K562 (cell line): ENCODE measurements around the gene TMEM217. TPM values are rescaled to one million over a fixed set of nuclear protein-coding genes. Genes with fewer than 3 reads are reported as not detected.

Experiments used
- ARNT ChIP-seq, 2 experiments: fragments of 450-650 bp; IDR thresholded peaks; 2 replicates each; pipeline ENCODE4 v1.6.1; 2016; ENCODE audit warnings: mild to moderate bottlenecking in 1 of 2
- CBFA2T2 ChIP-seq: fragments of 450-650 bp; conservative IDR thresholded peaks from 2 replicates; pipeline ENCODE4 v1.6.1; 2017; ENCODE audit warnings: mild to moderate bottlenecking
- KDM1A ChIP-seq, 2 experiments: fragments of 450-650 bp; IDR thresholded peaks; 2 replicates each; pipeline ENCODE4 v1.6.1; 2016; ENCODE audit warnings: mild to moderate bottlenecking in 2 of 2
- MAZ ChIP-seq, 2 experiments: fragments of 450-650 bp in 1 of 2; sonication (generic) in 1 of 2; formaldehyde crosslinking; IDR thresholded peaks in 1 of 2; conservative IDR thresholded peaks in 1 of 2; 2 replicates each; pipeline versions ENCODE4 v1.4.0 to v1.5.0; 2020; ENCODE audit warnings: mild to moderate bottlenecking in 1 of 2, missing genetic modification reagents in 1 of 2
- NCOA4 ChIP-seq: fragments of 450-650 bp; IDR thresholded peaks from 2 replicates; pipeline ENCODE4 v1.6.1; 2018; ENCODE audit warnings: mild to moderate bottlenecking; ENCODE audit not compliant: partially characterized antibody
- RAD21 ChIP-seq, 2 experiments: fragments of 250-450 bp in 1 of 2; fragments of 450-650 bp in 1 of 2; sonication (Bioruptor Pico) in 1 of 2; formaldehyde crosslinking in 1 of 2; IDR thresholded peaks in 1 of 2; conservative IDR thresholded peaks in 1 of 2; 2 replicates each; pipeline versions ENCODE4 v1.4.0 to v1.8.0; 2020 to 2022; ENCODE audit warnings: mild to moderate bottlenecking in 2 of 2, moderate library complexity in 1 of 2
- RBM14 ChIP-seq: fragments of 200-400 bp; formaldehyde crosslinking; IDR thresholded peaks from 2 replicates; pipeline ENCODE4 v1.6.1; 2018; ENCODE audit warnings: low read depth, mild to moderate bottlenecking, low read length, moderate library complexity, borderline replicate concordance; ENCODE audit not compliant: insufficient read depth
- RCOR1 ChIP-seq, 2 experiments: IDR thresholded peaks; 2 replicates each; pipeline ENCODE4 v1.6.1; 2012; ENCODE audit warnings: low read depth in 2 of 2, low read length in 2 of 2, borderline replicate concordance in 1 of 2, improper control_type of control experiment in 1 of 2
- SMAD1 ChIP-seq: fragments of 150-350 bp; IDR thresholded peaks from 2 replicates; pipeline ENCODE4 v1.6.1; 2014; ENCODE audit warnings: low read length, low read depth; ENCODE audit not compliant: partially characterized antibody
- SMAD4 ChIP-seq: fragments of 250-450 bp; sonication (Bioruptor Pico); conservative IDR thresholded peaks from 2 replicates; pipeline ENCODE4 v1.8.0; 2021; ENCODE audit warnings: inconsistent platforms, mild to moderate bottlenecking, moderate library complexity
- SRF ChIP-seq, 2 experiments: fragments of 250-450, 450-650 bp in 1 of 2; sonication (Bioruptor Pico) in 1 of 2; sonication (generic) in 1 of 2; formaldehyde crosslinking; IDR thresholded peaks; 2 replicates each; pipeline versions ENCODE4 v1.5.0 to v1.5.1; 2020 to 2022; ENCODE audit warnings: mild to moderate bottlenecking in 1 of 2, missing genetic modification reagents in 1 of 2
- TEAD1 ChIP-seq, 2 experiments: fragments of 450-650 bp in 1 of 2; sonication (generic) in 1 of 2; formaldehyde crosslinking; IDR thresholded peaks; 2 replicates each; pipeline versions ENCODE4 v1.4.0 to v1.8.0; 2020 to 2022; ENCODE audit warnings: mild to moderate bottlenecking in 2 of 2, missing genetic modification reagents in 1 of 2
- THAP12 ChIP-seq: fragments of 250-450 bp; sonication (Bioruptor Pico); IDR thresholded peaks from 2 replicates; pipeline ENCODE4 v1.9.0; 2021; ENCODE audit warnings: mild to moderate bottlenecking, inconsistent platforms
- TOE1 ChIP-seq, 2 experiments: fragments of 450-650 bp in 1 of 2; sonication (generic) in 1 of 2; formaldehyde crosslinking in 1 of 2; IDR thresholded peaks; 2 replicates each; pipeline versions ENCODE4 v1.7.1 to v1.8.0; 2016 to 2022; ENCODE audit warnings: borderline replicate concordance in 2 of 2, mild to moderate bottlenecking in 2 of 2, antibody characterized with exemption in 1 of 2, inconsistent platforms in 1 of 2, low read depth in 1 of 2, missing genetic modification reagents in 1 of 2, moderate library complexity in 1 of 2
- ZNF253 ChIP-seq: fragments of 250-450 bp; sonication (Bioruptor Pico); conservative IDR thresholded peaks from 2 replicates; pipeline ENCODE4 v1.6.1; 2021; ENCODE audit warnings: mild to moderate bottlenecking
- ZNF263 ChIP-seq: sonication (generic); formaldehyde crosslinking; IDR thresholded peaks from 2 replicates; pipeline ENCODE4 v1.8.0; 2022; ENCODE audit warnings: mild to moderate bottlenecking, missing genetic modification reagents, borderline replicate concordance
- polyA plus RNA-seq, 8 experiments: library from polyadenylated mRNA; depleted of rRNA in 4 of 8; stranded (reverse) in 5 of 8; unstranded in 3 of 8; fragments of >200 nt; fragmentation: Nextera tagmentation in 2 of 8; fragmentation: Illumina TruSeq in 1 of 8; extraction: Ambion mirVana in 2 of 8; extraction: Trizol in 1 of 8; gene quantifications; 2 replicates each; pipeline versions ENCODE4 v1.2.1 to v1.2.3, GENCODE V29; 2011 to 2014; ENCODE audit warnings: inconsistent platforms in 1 of 8, missing spikeins in 1 of 8
- total RNA-seq, 7 experiments: library from RNA; depleted of rRNA in 6 of 7; stranded (reverse); fragments of >200 nt in 6 of 7; fragmentation: Illumina TruSeq in 2 of 7; extraction: Trizol in 2 of 7; gene quantifications; 2 replicates each; pipeline versions ENCODE4 v1.2.1 to v1.2.3, GENCODE V29; 2011 to 2021; ENCODE audit warnings: low replicate concordance in 1 of 7
- TF ChIP-seq, protein P1 (sequence below): sonication (generic); formaldehyde crosslinking; IDR thresholded peaks from 2 replicates; pipeline ENCODE4 v1.8.0; 2022; ENCODE audit warnings: missing genetic modification reagents, mild to moderate bottlenecking, borderline replicate concordance
- TF ChIP-seq, protein P2 (sequence below), 3 experiments: IDR thresholded peaks in 2 of 3; conservative IDR thresholded peaks in 1 of 3; 2 replicates each; pipeline ENCODE4 v1.5.1; 2011 to 2012; ENCODE audit warnings: low read length in 3 of 3, mild to moderate bottlenecking in 3 of 3, control low read depth in 2 of 3, improper control_type of control experiment in 1 of 3, inconsistent platforms in 1 of 3, low read depth in 1 of 3, mixed read lengths in 1 of 3, moderate library complexity in 1 of 3; ENCODE audit not compliant: insufficient read depth in 2 of 3

The TMEM217 gene
- total and polyA plus RNA-seq, 9 of the 15 experiments (the other 6 are each of a cell fraction or from before 2014, with no cell fraction given): 1.3 to 8.0 (median 1.9) TPM

DNA sequence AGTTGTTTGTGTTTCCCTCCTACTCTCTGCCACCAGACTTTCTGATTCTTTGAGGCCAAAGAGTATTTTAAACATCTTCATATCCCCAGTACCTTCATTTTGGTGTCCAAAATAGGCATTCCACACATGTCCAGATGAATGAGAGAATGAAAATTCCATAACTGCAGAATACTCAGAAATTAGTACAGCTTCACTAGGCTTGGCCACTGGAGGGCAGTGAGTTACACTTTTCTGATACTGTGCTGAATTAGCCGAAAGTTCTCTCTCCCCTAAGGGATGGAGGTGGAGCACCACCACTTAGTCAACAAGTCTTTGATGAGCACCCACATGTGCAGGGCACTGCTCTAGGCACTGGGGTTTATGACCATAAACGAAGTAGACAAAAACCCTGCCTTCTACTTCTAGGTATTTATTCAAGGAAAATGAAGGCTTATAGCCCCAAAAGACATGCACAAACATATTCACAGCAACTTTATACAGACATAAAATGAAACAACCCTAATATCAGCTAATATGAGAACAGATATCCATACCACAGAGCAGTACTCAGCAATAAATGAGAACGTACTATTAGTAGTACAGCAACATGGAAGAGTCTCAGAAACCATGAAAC, 46.1 kb upstream of the TMEM217 start (continued):
- TF ChIP-seq SRF (CRISPR knock-in tag; IDR thresholded peaks at IDR 0.05): 0 out of 4 replicates have a peak, but pooled peaks of 1 of the 2 experiments have one; percentile 25
- peak; percentile 19; the same call in 1 of the 2 replicates for TF ChIP-seq SMAD4 (CRISPR knock-in tag)
- TF ChIP-seq NCOA4: no peak
- no peak for TF ChIP-seq TEAD1 (CRISPR knock-in tag; IDR thresholded peaks at IDR 0.05)
- TF ChIP-seq, protein P1, sequence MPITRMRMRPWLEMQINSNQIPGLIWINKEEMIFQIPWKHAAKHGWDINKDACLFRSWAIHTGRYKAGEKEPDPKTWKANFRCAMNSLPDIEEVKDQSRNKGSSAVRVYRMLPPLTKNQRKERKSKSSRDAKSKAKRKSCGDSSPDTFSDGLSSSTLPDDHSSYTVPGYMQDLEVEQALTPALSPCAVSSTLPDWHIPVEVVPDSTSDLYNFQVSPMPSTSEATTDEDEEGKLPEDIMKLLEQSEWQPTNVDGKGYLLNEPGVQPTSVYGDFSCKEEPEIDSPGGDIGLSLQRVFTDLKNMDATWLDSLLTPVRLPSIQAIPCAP (CRISPR knock-in tag): no peak
- TF ChIP-seq RAD21 (CRISPR knock-in tag; conservative IDR thresholded peaks at IDR 0.05 in 1 of 2, IDR thresholded peaks at IDR 0.05 in 1 of 2): peak; percentile 35 to 73
- TF ChIP-seq ZNF263 (CRISPR knock-in tag): peak; percentile 86
- TF ChIP-seq THAP12 (CRISPR knock-in tag): no peak
- TF ChIP-seq ZNF253 (CRISPR knock-in tag): no peak
- TF ChIP-seq, protein P2, sequence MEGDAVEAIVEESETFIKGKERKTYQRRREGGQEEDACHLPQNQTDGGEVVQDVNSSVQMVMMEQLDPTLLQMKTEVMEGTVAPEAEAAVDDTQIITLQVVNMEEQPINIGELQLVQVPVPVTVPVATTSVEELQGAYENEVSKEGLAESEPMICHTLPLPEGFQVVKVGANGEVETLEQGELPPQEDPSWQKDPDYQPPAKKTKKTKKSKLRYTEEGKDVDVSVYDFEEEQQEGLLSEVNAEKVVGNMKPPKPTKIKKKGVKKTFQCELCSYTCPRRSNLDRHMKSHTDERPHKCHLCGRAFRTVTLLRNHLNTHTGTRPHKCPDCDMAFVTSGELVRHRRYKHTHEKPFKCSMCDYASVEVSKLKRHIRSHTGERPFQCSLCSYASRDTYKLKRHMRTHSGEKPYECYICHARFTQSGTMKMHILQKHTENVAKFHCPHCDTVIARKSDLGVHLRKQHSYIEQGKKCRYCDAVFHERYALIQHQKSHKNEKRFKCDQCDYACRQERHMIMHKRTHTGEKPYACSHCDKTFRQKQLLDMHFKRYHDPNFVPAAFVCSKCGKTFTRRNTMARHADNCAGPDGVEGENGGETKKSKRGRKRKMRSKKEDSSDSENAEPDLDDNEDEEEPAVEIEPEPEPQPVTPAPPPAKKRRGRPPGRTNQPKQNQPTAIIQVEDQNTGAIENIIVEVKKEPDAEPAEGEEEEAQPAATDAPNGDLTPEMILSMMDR (IDR thresholded peaks at IDR 0.05 in 2 of 3, conservative IDR thresholded peaks at IDR 0.05 in 1 of 3; ENCODE audit: insufficient read depth in 2 of 3, low read depth in 1 of 3, low read length in 3 of 3): peak; percentile 73 to 86 (median 82)
- no peak for TF ChIP-seq TOE1 (IDR thresholded peaks at IDR 0.05; ENCODE audit: borderline replicate concordance)
- no peak for TF ChIP-seq TOE1 (CRISPR knock-in tag; IDR thresholded peaks at IDR 0.05; ENCODE audit: borderline replicate concordance, low read depth)
- peak in 1 of 2 experiments; percentile 67; a peak in 1 of 4 replicates for TF ChIP-seq RCOR1 (IDR thresholded peaks at IDR 0.05; ENCODE audit: borderline replicate concordance in 1 of 2, low read depth in 2 of 2, low read length in 2 of 2)
- TF ChIP-seq SMAD1: no peak
- no peak for TF ChIP-seq KDM1A (IDR thresholded peaks at IDR 0.05)
- TF ChIP-seq RBM14: no peak
- 0 out of 4 replicates have a peak, but pooled peaks of 1 of the 2 experiments have one; percentile 48 for TF ChIP-seq MAZ (CRISPR knock-in tag; conservative IDR thresholded peaks at IDR 0.05 in 1 of 2, IDR thresholded peaks at IDR 0.05 in 1 of 2)
- 0 out of 4 replicates have a peak, but pooled peaks of 1 of the 2 experiments have one; percentile 42 for TF ChIP-seq ARNT (IDR thresholded peaks at IDR 0.05)
- TF ChIP-seq CBFA2T2: no peak
